Tibial artery (tissue), 4 donors: Measurements from ENCODE around the gene ADPRHL1.
"Not testable (repeated sequence)": the region's sequence is repeated elsewhere in the genome, so short reads cannot be mapped to it uniquely, and the experiment has no call there.

ENCODE experiments used
- DNase-seq, 2 donors: peaks; one replicate each; pipeline ENCODE4 v3.0.0-alpha.2; 2019
- H3K27ac ChIP-seq, 2 donors: fragments of 200-600 bp; sonication (generic) in 1 of 2; 1 replicate in 1 of 2; 2 replicates in 1 of 2; pipeline ENCODE4 v1.5.1; 2018 to 2019; ENCODE audit warnings: mild to moderate bottlenecking in 1 of 2
- H3K27me3 ChIP-seq, 2 donors: fragments of 200-600 bp; sonication (generic) in 1 of 2; one replicate each; pipeline versions ENCODE4 v1.5.1 to v1.6.0; 2016 to 2019
- H3K36me3 ChIP-seq, 3 donors: fragments of 200-600 bp; sonication (generic) in 2 of 3; one replicate each; pipeline ENCODE4 v1.5.1; 2016 to 2019; ENCODE audit warnings: mild to moderate bottlenecking in 2 of 3
- H3K4me1 ChIP-seq, 4 donors: fragments of 200-600 bp; sonication (generic) in 2 of 4; 1 replicate in 3 of 4; 2 replicates in 1 of 4; pipeline ENCODE4 v1.5.1; 2016 to 2019
- H3K4me3 ChIP-seq, 2 donors: fragments of 200-600 bp; sonication (generic) in 1 of 2; 1 replicate in 1 of 2; 2 replicates in 1 of 2; pipeline ENCODE4 v1.5.1; 2018 to 2019; ENCODE audit warnings: mild to moderate bottlenecking in 2 of 2
- H3K9me3 ChIP-seq, 3 donors: fragments of 200-600 bp; sonication (generic) in 1 of 3; one replicate each; pipeline ENCODE4 v1.5.1; 2016 to 2019
- intact Hi-C: fragments of 100-400 bp; cut with DNase I; formaldehyde crosslinking; loops from one replicate; pipeline ENCODE4 v1.15.0; 2023; ENCODE audit warnings: low total_unique reads
- TF ChIP-seq, protein P1 (sequence below), 2 experiments: fragments of 200-600 bp in 1 of 2; fragments of 450-650 bp in 1 of 2; IDR thresholded peaks; one replicate each; pipeline ENCODE4 v1.5.1; 2017 to 2019; ENCODE audit warnings: antibody characterized with exemption in 2 of 2, mild to moderate bottlenecking in 1 of 2, moderate library complexity in 1 of 2

The ADPRHL1 gene

DNA sequence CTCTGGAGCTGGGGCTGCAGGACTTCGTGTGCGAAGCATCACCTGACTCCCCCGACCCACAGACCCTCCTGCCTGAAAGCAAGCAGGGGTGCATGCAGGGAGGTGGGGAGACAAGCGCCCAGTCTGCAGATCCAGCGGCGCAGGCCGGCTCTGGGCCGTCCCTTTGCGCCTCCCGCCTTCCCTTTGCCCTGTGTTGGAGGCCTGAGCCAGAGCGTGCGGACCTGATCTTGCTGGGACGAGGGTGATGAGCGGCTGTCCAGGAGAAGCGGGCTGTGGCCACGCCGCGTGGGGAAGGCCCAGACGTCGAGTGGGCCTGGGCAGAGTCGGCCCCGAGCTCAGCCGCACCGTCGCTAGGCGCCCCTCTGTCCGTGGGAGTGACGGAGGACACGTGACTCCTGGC, 84.1 kb downstream of the ADPRHL1 start:
- no peak overlapping the region for H3K27ac ChIP-seq
- no peaks in the 10 kb centered on the region for H3K36me3 ChIP-seq
- H3K4me1 ChIP-seq = peaks cover 0 to 9% (median 8%) of the 10 kb centered on the region in 4 donors
- peaks cover 0 to 3% of the 10 kb centered on the region in 2 donors for H3K27me3 ChIP-seq
- peak in 1 of 2 donors; percentile 47 for DNase-seq
- H3K4me3 ChIP-seq = no peak overlapping the region
- intact Hi-C loops = no loop called here
- no peaks in the 10 kb centered on the region for H3K9me3 ChIP-seq
- TF ChIP-seq, protein P1, sequence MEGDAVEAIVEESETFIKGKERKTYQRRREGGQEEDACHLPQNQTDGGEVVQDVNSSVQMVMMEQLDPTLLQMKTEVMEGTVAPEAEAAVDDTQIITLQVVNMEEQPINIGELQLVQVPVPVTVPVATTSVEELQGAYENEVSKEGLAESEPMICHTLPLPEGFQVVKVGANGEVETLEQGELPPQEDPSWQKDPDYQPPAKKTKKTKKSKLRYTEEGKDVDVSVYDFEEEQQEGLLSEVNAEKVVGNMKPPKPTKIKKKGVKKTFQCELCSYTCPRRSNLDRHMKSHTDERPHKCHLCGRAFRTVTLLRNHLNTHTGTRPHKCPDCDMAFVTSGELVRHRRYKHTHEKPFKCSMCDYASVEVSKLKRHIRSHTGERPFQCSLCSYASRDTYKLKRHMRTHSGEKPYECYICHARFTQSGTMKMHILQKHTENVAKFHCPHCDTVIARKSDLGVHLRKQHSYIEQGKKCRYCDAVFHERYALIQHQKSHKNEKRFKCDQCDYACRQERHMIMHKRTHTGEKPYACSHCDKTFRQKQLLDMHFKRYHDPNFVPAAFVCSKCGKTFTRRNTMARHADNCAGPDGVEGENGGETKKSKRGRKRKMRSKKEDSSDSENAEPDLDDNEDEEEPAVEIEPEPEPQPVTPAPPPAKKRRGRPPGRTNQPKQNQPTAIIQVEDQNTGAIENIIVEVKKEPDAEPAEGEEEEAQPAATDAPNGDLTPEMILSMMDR (IDR thresholded peaks at IDR 0.05) = no peak

DNA sequence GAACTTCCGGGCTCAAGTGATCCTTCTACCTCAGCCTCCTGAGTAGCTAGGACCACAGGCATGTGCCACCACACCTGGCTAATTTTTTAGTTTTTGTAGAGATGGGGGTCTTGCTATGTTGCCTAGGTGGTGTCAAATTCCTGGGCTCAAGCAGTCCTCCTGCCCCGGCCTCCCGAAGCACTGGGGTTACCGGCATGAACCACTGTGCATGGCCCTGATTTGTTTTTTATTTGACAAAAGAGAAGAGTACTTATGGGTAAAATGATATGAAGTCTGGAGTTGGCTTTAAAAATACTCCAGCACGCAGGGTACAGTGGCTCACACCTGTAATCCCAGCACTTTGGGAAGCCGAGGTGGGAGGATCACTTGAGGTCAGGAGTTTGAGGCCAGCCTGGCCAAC, 84.9 kb downstream of the ADPRHL1 start:
- H3K4me3 ChIP-seq, H3K36me3 ChIP-seq, H3K9me3 ChIP-seq, intact Hi-C loops, H3K27ac ChIP-seq, H3K27me3 ChIP-seq: not testable (repeated sequence)
- DNase-seq = peak in 1 of 2 donors; percentile 17
- peaks cover 0 to 13% (median 10%) of the 10 kb centered on the region in 4 donors for H3K4me1 ChIP-seq

DNA sequence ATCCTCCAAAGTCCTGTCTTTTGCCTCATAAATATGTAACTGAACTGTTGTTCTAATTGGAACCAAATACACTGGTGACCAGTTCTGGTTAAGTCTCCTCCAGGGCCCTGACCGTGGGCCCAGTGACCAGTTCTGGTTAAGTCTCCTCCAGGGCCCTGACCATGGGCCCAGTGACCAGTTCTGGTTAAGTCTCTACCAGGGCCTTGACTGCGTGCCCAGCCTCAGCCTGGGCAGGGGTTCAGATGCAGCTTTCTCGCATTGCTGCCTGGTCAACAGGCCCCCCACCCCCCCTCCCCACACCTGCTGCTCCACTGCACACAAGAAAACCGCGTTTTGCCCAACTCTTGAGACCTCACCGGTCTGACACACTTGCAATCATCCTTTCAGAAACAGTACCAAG, 85.5 kb downstream of the ADPRHL1 start:
- Histone ChIP-seq H3K36me3 (no peaks in the 10 kb centered on the region), H3K4me1 (peaks cover 0 to 18% (median 15%) of the 10 kb centered on the region in 4 donors), H3K9me3 (no peaks in the 10 kb centered on the region), H3K4me3 (no peak overlapping the region), H3K27ac (no peak overlapping the region), H3K27me3 (peaks cover 0 to 3% of the 10 kb centered on the region in 2 donors)
- peak in 1 of 2 donors; percentile 33 for DNase-seq
- intact Hi-C loops = no loop called here
- TF ChIP-seq, protein P1 (IDR thresholded peaks at IDR 0.05) = no peak

DNA sequence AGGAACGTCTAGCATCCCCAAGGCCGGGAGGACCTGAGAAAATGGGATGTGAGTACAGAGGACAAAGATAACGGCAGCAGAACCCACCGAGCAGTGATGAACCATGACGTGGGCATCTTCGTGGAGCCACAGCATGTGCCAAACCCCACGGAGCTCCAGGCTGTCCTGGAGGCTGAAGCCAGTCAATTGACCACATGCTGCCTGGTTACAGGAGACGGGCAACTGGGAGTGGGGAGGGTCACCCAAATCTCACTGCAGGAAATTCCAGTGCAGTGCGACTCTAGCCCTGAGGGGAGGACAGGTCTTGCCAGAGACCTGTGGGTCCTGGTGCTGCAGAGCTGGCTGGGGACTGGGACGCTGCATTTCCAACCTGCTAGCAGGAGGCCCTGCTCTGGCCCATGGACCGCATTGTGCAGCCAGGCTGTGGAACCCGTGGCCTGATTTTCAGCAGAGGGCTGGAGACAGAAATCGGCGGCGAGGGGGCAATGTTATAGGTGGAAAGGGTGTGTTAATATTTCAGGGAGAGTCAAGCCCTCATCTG, 86.2 kb downstream of the ADPRHL1 start:
- Histone ChIP-seq H3K36me3 (no peaks in the 10 kb centered on the region), H3K9me3 (no peaks in the 10 kb centered on the region), H3K27me3 (peaks cover 0 to 3% of the 10 kb centered on the region in 2 donors), H3K27ac (no peak overlapping the region), H3K4me1 (peaks cover 0 to 21% (median 16%) of the 10 kb centered on the region in 4 donors), H3K4me3 (no peak overlapping the region)
- peak in 1 of 2 donors; percentile 44 for DNase-seq
- intact Hi-C loops = no loop called here
- TF ChIP-seq, protein P1 (IDR thresholded peaks at IDR 0.05) = no peak

DNA sequence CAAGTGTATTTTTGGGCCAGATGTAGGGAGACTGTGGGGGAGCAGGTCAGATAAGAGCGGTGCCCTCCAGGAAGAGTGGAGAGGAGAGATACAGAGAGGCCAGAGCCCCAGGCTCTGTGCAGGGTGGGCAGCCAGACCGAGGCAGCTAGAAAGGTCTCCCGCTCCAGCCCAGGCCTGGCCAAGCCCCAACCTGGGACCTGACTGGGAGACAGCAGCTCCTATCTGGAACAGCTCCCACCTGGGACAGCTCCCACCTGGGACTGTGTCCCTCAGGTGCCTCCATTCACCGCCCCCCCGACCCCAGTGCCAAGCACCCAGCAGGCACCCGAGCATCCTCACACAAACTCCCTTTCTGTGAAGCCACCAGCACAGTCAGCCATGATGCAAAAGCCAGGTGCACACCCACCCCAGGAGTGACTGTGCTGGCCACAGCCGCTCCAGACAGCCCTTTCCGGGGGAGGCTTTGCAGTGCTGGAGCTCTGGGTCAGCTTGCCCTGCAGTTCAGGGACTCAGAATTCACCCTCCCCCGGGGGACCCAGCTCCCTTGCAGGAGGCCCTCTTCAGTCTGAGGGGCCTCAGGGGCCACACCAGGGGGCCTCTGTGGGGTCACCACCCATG, 87.2 kb downstream of the ADPRHL1 start:
- TF ChIP-seq, protein P1 (IDR thresholded peaks at IDR 0.05) = no peak
- DNase-seq = peak in 1 of 2 donors; percentile 61
- Histone ChIP-seq H3K36me3 (no peaks in the 10 kb centered on the region), H3K27me3 (peaks cover 0 to 3% of the 10 kb centered on the region in 2 donors), H3K27ac (no peak overlapping the region), H3K4me1 (peaks cover 0 to 21% (median 16%) of the 10 kb centered on the region in 4 donors), H3K9me3 (no peaks in the 10 kb centered on the region), H3K4me3 (no peak overlapping the region)
- intact Hi-C loops = no loop called here

DNA sequence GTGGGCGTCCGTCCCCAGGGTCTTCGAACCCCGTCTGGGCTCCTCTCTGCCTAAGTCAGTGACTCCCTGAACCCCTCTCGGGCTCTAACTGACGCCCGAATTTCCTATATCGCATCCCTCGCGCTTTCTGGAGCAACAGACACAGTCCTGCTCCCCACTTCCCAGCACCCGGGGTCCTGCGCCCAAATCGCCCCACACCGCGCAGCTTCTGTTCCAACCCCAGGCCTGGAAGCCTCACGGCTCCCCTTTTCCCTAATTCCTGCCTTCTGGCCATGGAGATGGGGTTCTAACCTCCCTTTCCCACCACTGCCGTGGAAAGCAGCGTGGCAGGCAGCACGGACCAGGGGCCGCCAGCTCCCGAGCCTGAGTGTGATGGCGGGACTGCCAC, 87.7 kb downstream of the ADPRHL1 start:
- TF ChIP-seq, protein P1 (IDR thresholded peaks at IDR 0.05) = no peak
- intact Hi-C loops = no loop called here
- H3K36me3 ChIP-seq = no peaks in the 10 kb centered on the region

More for the DNA sequence above, 87.7 kb downstream of the ADPRHL1 start:
- H3K9me3 ChIP-seq = no peaks in the 10 kb centered on the region
- DNase-seq = peak in 1 of 2 donors; percentile 62
- H3K4me3 ChIP-seq = no peak overlapping the region
- H3K27me3 ChIP-seq = peaks cover 0 to 3% of the 10 kb centered on the region in 2 donors
- no peak overlapping the region for H3K27ac ChIP-seq
- peaks cover 0 to 21% (median 16%) of the 10 kb centered on the region in 4 donors for H3K4me1 ChIP-seq
